Naive thymus-derived CD4-positive, alpha-beta T cell (primary cell): ENCODE data around the gene TMEM187. TPM values are rescaled to one million over a fixed set of nuclear protein-coding genes. Genes with fewer than 3 reads are reported as not detected.
A peak's percentile ranks its signal among the peaks of the same experiment; 100 is the strongest.

ENCODE experiments used
- ATAC-seq: fragments of 150-1000 bp; cut with Tn5 transposase; 2 replicates; pipeline ENCODE4 v1.10.0; 2021; ENCODE audit warnings: mild to moderate bottlenecking, moderate library complexity
- CTCF ChIA-PET: fragments of 350-600 bp; sonication (Branson Sonifier 250); formaldehyde crosslinking; loops from one replicate; lab custom pipeline; 2021; ENCODE audit warnings: antibody characterized with exemption; lab: Charles Lee
- POLR2A ChIA-PET: fragments of 350-600 bp; sonication (Branson Sonifier 250); formaldehyde crosslinking; loops from one replicate; lab custom pipeline; 2021; ENCODE audit warnings: antibody characterized with exemption, inconsistent platforms; lab: Charles Lee
- DNase-seq, 9 donors: peaks; one replicate each; pipeline versions ENCODE4 v3.0.0 to v3.0.0-alpha.2; 2020 to 2022; ENCODE audit warnings: mixed read lengths in 1 of 9
- H3K27ac ChIP-seq: one replicate; pipeline ENCODE4 v1.7.0; 2013; ENCODE audit warnings: mild to moderate bottlenecking, low read depth, low read length, moderate library complexity
- H3K27me3 ChIP-seq, 2 donors: one replicate each; pipeline ENCODE4 v1.7.0; 2013; ENCODE audit warnings: low read length in 2 of 2, mild to moderate bottlenecking in 2 of 2, moderate library complexity in 2 of 2; ENCODE audit not compliant: control insufficient read depth in 2 of 2, insufficient read depth in 2 of 2
- H3K36me3 ChIP-seq, 3 experiments: 1 replicate in 2 of 3; 2 replicates in 1 of 3; pipeline ENCODE4 v1.7.0; 2013; ENCODE audit warnings: low read length in 3 of 3, mild to moderate bottlenecking in 3 of 3, moderate library complexity in 1 of 3; ENCODE audit not compliant: insufficient read depth in 3 of 3, control insufficient read depth in 2 of 3
- H3K4me1 ChIP-seq, 2 donors: one replicate each; pipeline ENCODE4 v1.7.0; 2013; ENCODE audit warnings: low read length in 2 of 2, mild to moderate bottlenecking in 2 of 2, moderate library complexity in 1 of 2; ENCODE audit not compliant: control insufficient read depth in 2 of 2, insufficient read depth in 2 of 2
- H3K4me3 ChIP-seq: 2 replicates; pipeline ENCODE4 v1.7.0; 2013; ENCODE audit warnings: mild to moderate bottlenecking, low read length
- H3K9me3 ChIP-seq, 3 experiments: 1 replicate in 2 of 3; 2 replicates in 1 of 3; pipeline ENCODE4 v1.7.0; 2013; ENCODE audit warnings: low read length in 3 of 3; ENCODE audit not compliant: control insufficient read depth in 2 of 3
- H3K27ac Mint-ChIP-seq, 9 donors: one replicate each; pipeline ENCODE4 v1.8.0; 2020 to 2022; ENCODE audit warnings: mixed read lengths in 9 of 9, mild to moderate bottlenecking in 8 of 9, moderate library complexity in 5 of 9, inconsistent platforms in 2 of 9
- H3K27me3 Mint-ChIP-seq, 5 donors: one replicate each; pipeline ENCODE4 v1.8.0; 2021 to 2022; ENCODE audit warnings: mixed read lengths in 5 of 5, mild to moderate bottlenecking in 1 of 5
- H3K36me3 Mint-ChIP-seq, 5 donors: one replicate each; pipeline ENCODE4 v1.8.0; 2020 to 2022; ENCODE audit warnings: mixed read lengths in 5 of 5, mild to moderate bottlenecking in 3 of 5, inconsistent platforms in 1 of 5
- H3K4me1 Mint-ChIP-seq, 7 donors: one replicate each; pipeline ENCODE4 v1.8.0; 2020 to 2022; ENCODE audit warnings: mixed read lengths in 7 of 7, mild to moderate bottlenecking in 3 of 7, inconsistent platforms in 1 of 7
- H3K4me3 Mint-ChIP-seq, 10 donors: one replicate each; pipeline ENCODE4 v1.8.0; 2020 to 2022; ENCODE audit warnings: mild to moderate bottlenecking in 10 of 10, mixed read lengths in 10 of 10, moderate library complexity in 6 of 10, inconsistent platforms in 2 of 10
- H3K9me3 Mint-ChIP-seq, 11 donors: one replicate each; pipeline ENCODE4 v1.8.0; 2020 to 2022; ENCODE audit warnings: mixed read lengths in 11 of 11, mild to moderate bottlenecking in 4 of 11, inconsistent platforms in 1 of 11, moderate library complexity in 1 of 11
- intact Hi-C, 2 donors: fragments of 100-400 bp; cut with micrococcal nuclease; formaldehyde crosslinking; loops; one replicate each; pipeline ENCODE4 v1.15.1; 2023
- polyA plus RNA-seq, 2 donors: library from polyadenylated mRNA; unstranded; fragments of 300-500 nt; fragmentation: Illumina TruSeq; gene quantifications; one replicate each; pipeline ENCODE4 v1.2.3, GENCODE V29; 2021
- total RNA-seq, 6 experiments: library from RNA in 5 of 6; stranded (reverse) in 5 of 6; gene quantifications; 1 replicate in 5 of 6; 2 replicates in 1 of 6; pipeline ENCODE4 v1.2.3 and lab custom pipeline; 2021 to 2026

TMEM187 gene
- total and polyA plus RNA-seq, 7 experiments from 2014 or later = 1.4 to 22.7 (median 10.0) TPM

GRCh38 chrX:153964105-153964504 is 8.4 kb upstream of the TMEM187 start:
- peaks cover 0 to 2% (median 0%) of the 10 kb centered on the region in 11 donors for H3K9me3 Mint-ChIP-seq
- intact Hi-C loops = loop anchor here in 1 of 2 donors (10.0 kb wide), 1 partner anchor 369 kb away; the partner anchor contains the start of gene CCNQ

DNA sequence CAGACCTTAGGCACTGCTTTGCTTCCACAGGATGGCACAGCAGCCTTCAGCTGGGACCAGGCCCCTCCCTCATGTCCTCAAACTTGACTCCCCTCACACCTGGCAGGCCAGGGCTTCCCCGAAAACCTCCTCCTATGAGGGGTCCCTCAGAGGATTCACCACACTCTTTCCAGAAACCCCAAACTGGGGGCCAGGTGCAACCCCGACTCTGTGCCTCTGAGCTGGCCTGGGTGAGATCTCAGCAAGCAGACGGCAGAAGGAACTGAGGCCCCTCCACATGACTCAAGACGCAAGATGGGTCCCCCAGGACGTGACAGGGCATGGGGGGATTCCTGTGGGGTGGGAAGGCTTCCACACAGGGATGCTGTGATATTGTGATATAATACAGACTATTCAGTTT is 7.1 kb upstream of the TMEM187 start:
- Histone ChIP-seq H3K4me1 (peaks cover 24 to 26% of the 10 kb centered on the region in 2 donors), H3K27me3 (no peaks in the 10 kb centered on the region), H3K36me3 (peaks cover 0 to 41% (median 4%) of the 10 kb centered on the region in 3 experiments), H3K9me3 (no peaks in the 10 kb centered on the region), H3K4me3 (no peak overlapping the region), H3K27ac (no peak overlapping the region)
- Mint-ChIP-seq H3K36me3 (peaks cover 0 to 30% (median 7%) of the 10 kb centered on the region in 5 donors), H3K4me3 (peak overlapping the region in 4 of 10 donors; percentile 12 to 97 (median 64)), H3K4me1 (peaks cover 8 to 33% (median 25%) of the 10 kb centered on the region in 7 donors), H3K9me3 (peaks cover 0 to 2% (median 0%) of the 10 kb centered on the region in 11 donors), H3K27ac (peak overlapping the region in 6 of 9 donors; percentile 21 to 99 (median 44)), H3K27me3 (no peaks in the 10 kb centered on the region)
- DNase-seq (no peak), ATAC-seq (no peak)
- POLR2A ChIA-PET = interaction anchor here (6.6 to 8.5 kb wide), 2 partner anchors 18 to 39 kb away, joined by 63 to 127 read pairs; partner anchors contain the start of genes ARHGAP4 and RENBP
- intact Hi-C loops = loop anchor here in 1 of 2 donors (10.0 kb wide), 1 partner anchor 371 kb away; the partner anchor contains the start of gene CCNQ
- CTCF ChIA-PET = interaction anchor here (0.7 kb wide), 1 partner anchor 15 kb away, joined by 3 read pairs; no protein-coding TSS in a partner anchor

More at GRCh38 chrX:153964105-153964504, 8.4 kb upstream of the TMEM187 start:
- Mint-ChIP-seq H3K36me3 (peaks cover 0 to 36% (median 7%) of the 10 kb centered on the region in 5 donors), H3K27ac (no peak overlapping the region), H3K27me3 (no peaks in the 10 kb centered on the region), H3K4me3 (no peak overlapping the region), H3K4me1 (peaks cover 8 to 33% (median 25%) of the 10 kb centered on the region in 7 donors)
- Histone ChIP-seq H3K4me3 (no peak overlapping the region), H3K4me1 (peaks cover 24 to 26% of the 10 kb centered on the region in 2 donors), H3K27me3 (no peaks in the 10 kb centered on the region), H3K36me3 (peaks cover 0 to 54% (median 12%) of the 10 kb centered on the region in 3 experiments), H3K27ac (no peak overlapping the region), H3K9me3 (no peaks in the 10 kb centered on the region)
- ATAC-seq (no peak), DNase-seq (no peak)
- ChIA-PET POLR2A (interaction anchor here (1.2 kb wide), 1 partner anchor 37 kb away, joined by 4 read pairs; no protein-coding TSS in a partner anchor), CTCF (interaction anchor here (0.7 kb wide), 1 partner anchor 39 kb away, joined by 5 read pairs; no protein-coding TSS in a partner anchor)

- Mint-ChIP-seq H3K4me1 (peaks cover 8 to 33% (median 25%) of the 10 kb centered on the region in 7 donors), H3K9me3 (peaks cover 0 to 2% (median 0%) of the 10 kb centered on the region in 11 donors), H3K27me3 (no peaks in the 10 kb centered on the region), H3K36me3 (peaks cover 0 to 22% (median 0%) of the 10 kb centered on the region in 5 donors), H3K27ac (peak overlapping the region in 7 of 9 donors; percentile 30 to 99 (median 96)), H3K4me3 (peak overlapping the region; percentile 27 to 100 (median 96))
- intact Hi-C loops = loop anchor here (2.0 to 10.0 kb wide), 2 partner anchors 13 to 371 kb away; partner anchors contain the start of gene CCNQ (in 1 of the 2)
- peaks cover 24 to 26% of the 10 kb centered on the region in 2 donors for H3K4me1 ChIP-seq
- DNase-seq = no peak
- H3K36me3 ChIP-seq = peaks cover 0 to 41% (median 0%) of the 10 kb centered on the region in 3 experiments
- ChIA-PET CTCF (interaction anchor here (0.5 to 4.7 kb wide), 8 partner anchors 15 to 358 kb away, joined by 3 to 27 read pairs (median 5); partner anchors contain the start of gene ARHGAP4), POLR2A (interaction anchor here (1.5 to 8.5 kb wide), 4 partner anchors 9 to 40 kb away, joined by 4 to 127 read pairs (median 35); partner anchors contain the start of genes ARHGAP4 and RENBP)
- no peaks in the 10 kb centered on the region for H3K9me3 ChIP-seq
- peak overlapping the region; percentile 99 for H3K27ac ChIP-seq
- ATAC-seq = no peak
- H3K27me3 ChIP-seq = no peaks in the 10 kb centered on the region
- H3K4me3 ChIP-seq = peak overlapping the region; percentile 97
Observed at GRCh38 chrX:153966283-153966688, 6.3 kb upstream of the TMEM187 start.

GRCh38 chrX:153966841-153967535 is 5.6 kb upstream of the TMEM187 start:
- peak in 1 of 9 donors; percentile 39 for DNase-seq
- ATAC-seq = no peak
- peak overlapping the region; percentile 91 to 100 (median 100) for H3K4me3 Mint-ChIP-seq
- H3K9me3 ChIP-seq = no peaks in the 10 kb centered on the region
- peaks cover 24 to 26% of the 10 kb centered on the region in 2 donors for H3K4me1 ChIP-seq
- POLR2A ChIA-PET = interaction anchor here (0.6 to 8.5 kb wide), 11 partner anchors 9 to 523 kb away, joined by 3 to 127 read pairs (median 4); partner anchors contain the start of genes ARHGAP4, EMD, IDH3G and IRAK1
- CTCF ChIA-PET = interaction anchor here (0.5 to 4.7 kb wide), 10 partner anchors 14 to 359 kb away, joined by 3 to 27 read pairs (median 4); partner anchors contain the start of gene ARHGAP4
- peaks cover 0 to 15% (median 3%) of the 10 kb centered on the region in 5 donors for H3K36me3 Mint-ChIP-seq
- intact Hi-C loops = loop anchor here (1.0 to 10.0 kb wide), 3 partner anchors 14 to 372 kb away; partner anchors contain the start of gene CCNQ (in 1 of the 2)
- peaks cover 8 to 33% (median 25%) of the 10 kb centered on the region in 7 donors for H3K4me1 Mint-ChIP-seq
- peak overlapping the region; percentile 97 for H3K4me3 ChIP-seq
- H3K36me3 ChIP-seq = peaks cover 0 to 38% (median 0%) of the 10 kb centered on the region in 3 experiments
- H3K27me3 Mint-ChIP-seq = no peaks in the 10 kb centered on the region
- H3K27me3 ChIP-seq = no peaks in the 10 kb centered on the region
- peak overlapping the region; percentile 86 to 99 (median 96) for H3K27ac Mint-ChIP-seq
- peak overlapping the region; percentile 99 for H3K27ac ChIP-seq
- peaks cover 0 to 2% (median 0%) of the 10 kb centered on the region in 11 donors for H3K9me3 Mint-ChIP-seq

DNA sequence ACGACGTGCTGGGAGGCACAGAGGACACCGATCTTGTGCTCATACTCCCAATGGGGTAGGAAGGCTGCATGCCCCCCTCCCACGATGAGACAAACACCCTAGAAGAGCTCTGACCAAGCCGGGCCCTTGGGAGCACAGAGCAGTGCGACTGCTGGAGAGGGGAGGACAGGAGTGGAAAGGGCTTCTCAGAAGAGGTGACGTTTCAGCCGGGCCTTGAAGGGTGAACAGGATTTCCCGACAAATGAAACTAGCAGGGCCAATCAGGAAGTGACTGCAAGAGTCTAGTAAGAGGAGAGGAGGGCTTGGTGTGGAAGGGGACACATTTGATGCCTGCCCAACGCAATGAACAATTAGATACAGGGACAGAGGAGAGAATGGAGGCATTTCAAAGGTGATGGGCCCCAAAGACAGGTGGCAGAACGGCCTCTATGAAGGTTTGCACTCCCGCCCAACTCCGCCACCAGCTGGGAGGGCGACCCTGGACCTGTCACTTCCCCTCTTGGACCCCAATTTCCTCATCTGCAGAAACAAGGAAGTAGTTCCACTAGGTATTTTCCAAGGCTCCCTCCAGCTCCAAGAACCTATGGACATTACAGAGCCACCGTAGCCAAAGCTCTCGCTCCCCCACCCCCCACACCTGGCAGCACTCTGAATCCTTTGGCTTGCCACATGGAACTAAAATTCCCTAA is 4.9 kb upstream of the TMEM187 start:
- Histone ChIP-seq H3K4me1 (peaks cover 24 to 26% of the 10 kb centered on the region in 2 donors), H3K4me3 (peak overlapping the region; percentile 97), H3K27ac (peak overlapping the region; percentile 99), H3K9me3 (no peaks in the 10 kb centered on the region), H3K27me3 (no peaks in the 10 kb centered on the region), H3K36me3 (peaks cover 0 to 31% (median 0%) of the 10 kb centered on the region in 3 experiments)
- DNase-seq (peak in 5 of 9 donors; percentile 45 to 53 (median 45)), ATAC-seq (no peak)
- intact Hi-C loops = loop anchor here (1.0 to 10.0 kb wide), 4 partner anchors 15 to 373 kb away; partner anchors contain the start of gene CCNQ (in 1 of the 2)
- Mint-ChIP-seq H3K27me3 (no peaks in the 10 kb centered on the region), H3K4me3 (peak overlapping the region; percentile 91 to 100 (median 100)), H3K36me3 (peaks cover 0 to 15% (median 3%) of the 10 kb centered on the region in 5 donors), H3K4me1 (peaks cover 8 to 33% (median 25%) of the 10 kb centered on the region in 7 donors), H3K9me3 (peaks cover 0 to 2% (median 0%) of the 10 kb centered on the region in 11 donors), H3K27ac (peak overlapping the region; percentile 86 to 99 (median 96))
- ChIA-PET POLR2A (interaction anchor here (0.6 to 8.5 kb wide), 17 partner anchors 10 to 522 kb away, joined by 3 to 127 read pairs (median 4); partner anchors contain the start of genes ARHGAP4, EMD, IDH3G and IRAK1), CTCF (interaction anchor here (0.6 to 4.7 kb wide), 9 partner anchors 13 to 200 kb away, joined by 3 to 27 read pairs (median 4); partner anchors contain the start of gene ARHGAP4)
